Astrocyte of the cerebellum (primary cell): ENCODE results near the gene GDPD5.

ENCODE experiments used
- DNase-seq: peaks from one replicate; pipeline ENCODE4 v3.0.0-alpha.2; 2011; ENCODE audit warnings: low read depth
- H3K4me3 ChIP-seq: 2 replicates; pipeline ENCODE4 v1.5.1; 2011; ENCODE audit warnings: mild to moderate bottlenecking, low read depth, low read length, moderate library complexity
- in situ Hi-C: cut with HindIII; loops from 2 replicates; pipeline ENCODE4 v1.10.0; 2017; ENCODE audit warnings: low sequenced_read_pairs
- TF ChIP-seq, protein P1 (sequence below): IDR thresholded peaks from 2 replicates; pipeline ENCODE4 v1.5.1; 2012; ENCODE audit warnings: low read length, low read depth, moderate library complexity, mild to moderate bottlenecking; ENCODE audit errors: missing control alignments

GDPD5 gene

DNA sequence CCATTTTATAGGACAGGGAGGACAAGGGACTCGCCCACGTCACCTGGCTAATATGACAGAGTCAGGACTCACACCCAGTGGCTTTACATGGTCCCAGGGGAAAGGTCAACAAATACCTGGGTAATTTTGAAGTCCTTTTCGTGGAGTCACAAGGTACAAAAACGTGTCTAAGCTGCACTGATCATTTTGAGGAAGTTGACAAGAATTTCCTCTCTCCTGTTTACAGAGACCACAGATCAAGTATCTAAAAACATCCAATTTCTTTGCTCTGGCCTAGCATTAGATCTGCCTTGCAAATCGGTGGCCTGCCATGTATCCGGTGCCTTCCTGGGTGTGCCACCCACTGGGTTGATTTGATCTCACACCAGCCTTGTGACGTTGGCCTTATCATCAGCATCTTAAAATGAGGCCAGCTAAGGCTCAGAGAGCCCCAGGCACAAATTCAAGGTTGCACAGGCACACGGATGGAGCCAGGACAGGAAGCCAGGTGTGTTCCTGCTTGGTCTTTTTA lies 17.6 kb downstream of the GDPD5 start:
- TF ChIP-seq, protein P1, sequence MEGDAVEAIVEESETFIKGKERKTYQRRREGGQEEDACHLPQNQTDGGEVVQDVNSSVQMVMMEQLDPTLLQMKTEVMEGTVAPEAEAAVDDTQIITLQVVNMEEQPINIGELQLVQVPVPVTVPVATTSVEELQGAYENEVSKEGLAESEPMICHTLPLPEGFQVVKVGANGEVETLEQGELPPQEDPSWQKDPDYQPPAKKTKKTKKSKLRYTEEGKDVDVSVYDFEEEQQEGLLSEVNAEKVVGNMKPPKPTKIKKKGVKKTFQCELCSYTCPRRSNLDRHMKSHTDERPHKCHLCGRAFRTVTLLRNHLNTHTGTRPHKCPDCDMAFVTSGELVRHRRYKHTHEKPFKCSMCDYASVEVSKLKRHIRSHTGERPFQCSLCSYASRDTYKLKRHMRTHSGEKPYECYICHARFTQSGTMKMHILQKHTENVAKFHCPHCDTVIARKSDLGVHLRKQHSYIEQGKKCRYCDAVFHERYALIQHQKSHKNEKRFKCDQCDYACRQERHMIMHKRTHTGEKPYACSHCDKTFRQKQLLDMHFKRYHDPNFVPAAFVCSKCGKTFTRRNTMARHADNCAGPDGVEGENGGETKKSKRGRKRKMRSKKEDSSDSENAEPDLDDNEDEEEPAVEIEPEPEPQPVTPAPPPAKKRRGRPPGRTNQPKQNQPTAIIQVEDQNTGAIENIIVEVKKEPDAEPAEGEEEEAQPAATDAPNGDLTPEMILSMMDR = no peak
- no peak overlapping the region for H3K4me3 ChIP-seq
- no peak for DNase-seq
- in situ Hi-C loops = no loop called here

DNA sequence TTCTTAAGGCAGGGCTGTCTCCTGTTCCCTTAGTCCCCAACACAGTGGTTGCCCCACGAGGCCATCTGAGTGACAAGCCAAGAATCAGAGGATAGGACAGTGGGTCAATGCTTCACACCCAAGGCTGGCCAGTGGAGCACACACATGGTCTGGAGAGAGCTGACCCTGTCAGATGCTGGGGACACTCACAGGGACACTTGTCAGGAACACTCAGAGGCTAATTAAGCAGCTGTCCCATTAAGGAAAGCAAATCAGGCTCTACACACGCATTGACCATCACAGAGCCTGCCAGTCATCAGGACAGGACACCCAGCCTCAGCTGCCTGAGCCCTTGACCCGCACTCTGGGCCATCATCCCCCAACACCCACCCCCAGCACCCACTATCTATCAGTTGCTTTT lies 18.2 kb downstream of the GDPD5 start:
- TF ChIP-seq, protein P1 = no peak
- no peak for DNase-seq
- in situ Hi-C loops = no loop called here
- no peak overlapping the region for H3K4me3 ChIP-seq

GRCh38 chr11:75506827-75507226 lies 18.9 kb downstream of the GDPD5 start:
- TF ChIP-seq, protein P1 = no peak

DNA sequence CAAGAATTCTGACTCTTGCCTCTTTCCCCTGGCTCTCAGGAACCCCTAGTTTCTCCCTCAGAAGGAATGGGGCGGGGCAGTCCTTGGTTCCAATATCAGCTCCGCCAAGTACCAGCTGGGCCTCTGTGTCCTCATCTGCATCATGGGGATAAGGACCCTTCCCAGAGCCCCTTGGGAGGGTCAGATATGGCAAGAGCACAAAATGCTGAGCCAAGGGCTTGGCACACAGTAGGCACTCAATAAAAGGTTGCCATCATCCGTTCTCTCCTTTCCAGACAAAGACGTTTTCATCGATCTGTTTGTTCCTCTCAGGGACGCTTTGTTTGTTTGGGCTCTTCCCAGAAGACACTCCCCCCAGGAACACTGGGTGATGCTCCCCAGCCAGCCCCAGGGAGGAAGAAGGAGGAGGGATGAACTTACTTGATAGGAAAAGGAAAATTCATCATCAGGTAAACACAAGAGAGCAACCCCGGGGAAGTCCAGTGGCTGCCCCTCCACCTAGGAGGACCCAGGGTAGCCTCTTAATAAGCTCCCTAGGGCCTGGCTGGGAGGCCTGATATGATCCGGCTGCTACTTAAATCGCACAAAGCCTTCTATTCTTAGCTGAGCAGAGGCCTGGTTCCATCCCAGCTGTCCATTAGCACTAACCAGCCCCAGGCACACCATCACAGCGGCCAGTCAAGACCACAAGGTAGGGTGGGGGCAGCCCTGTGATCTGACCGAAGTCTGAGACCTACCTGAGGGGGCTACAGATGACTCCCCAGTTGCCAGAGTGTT lies 19.6 kb downstream of the GDPD5 start:
- DNase-seq = no peak
- H3K4me3 ChIP-seq = no peak overlapping the region
- TF ChIP-seq, protein P1 = no peak
- in situ Hi-C loops = no loop called here

More at GRCh38 chr11:75506827-75507226, 18.9 kb downstream of the GDPD5 start:
- no peak overlapping the region for H3K4me3 ChIP-seq
- in situ Hi-C loops = no loop called here
- no peak for DNase-seq

DNA sequence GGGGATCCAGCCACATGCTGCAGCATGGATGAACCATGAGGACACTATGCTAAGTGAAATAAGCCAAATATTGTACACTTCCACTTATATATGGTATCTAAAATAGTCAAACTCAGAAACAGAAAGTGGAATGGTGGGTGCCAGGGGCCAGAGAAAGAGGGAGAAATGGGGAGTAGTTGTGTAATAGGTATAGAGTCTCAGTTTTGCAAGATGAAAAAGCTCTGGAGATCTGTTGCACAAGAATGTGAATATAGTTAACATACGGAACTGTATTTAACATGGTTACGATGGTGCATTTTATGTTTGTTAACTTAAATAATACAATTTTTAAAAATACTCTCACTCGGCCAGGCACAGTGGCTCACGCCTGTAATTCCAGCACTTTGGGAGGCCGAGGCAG lies 21.2 kb downstream of the GDPD5 start:
- no peak for DNase-seq
- no peak overlapping the region for H3K4me3 ChIP-seq
- TF ChIP-seq, protein P1 = no peak
- in situ Hi-C loops = no loop called here

GRCh38 chr11:75503531-75504099 lies 22.1 kb downstream of the GDPD5 start:
- in situ Hi-C loops = no loop called here
- DNase-seq = no peak
- TF ChIP-seq, protein P1 = no peak
- no peak overlapping the region for H3K4me3 ChIP-seq
